ENCODE data around the gene NRN1L.

The NRN1L gene

GRCh38 chr16:67919622-67920221 is 35.0 kb downstream of the NRN1L start:
- no peak for DNase-seq (ENCODE audit: low read depth)

GRCh38 chr16:67922221-67922620 is 37.5 kb downstream of the NRN1L start:
- no peak for DNase-seq (ENCODE audit: low read depth)

- DNase-seq (ENCODE audit: low read depth), result no peak
Measured at GRCh38 chr16:67922740-67923139, 38.1 kb downstream of the NRN1L start.

GRCh38 chr16:67923414-67924116 is 38.9 kb downstream of the NRN1L start:
- no peak for DNase-seq (ENCODE audit: low read depth)

GRCh38 chr16:67924140-67924906 is 39.6 kb downstream of the NRN1L start:
- DNase-seq (ENCODE audit: low read depth), result no peak

- no peak for DNase-seq (ENCODE audit: low read depth)
Measured at GRCh38 chr16:67926181-67926750, 41.6 kb downstream of the NRN1L start.

- DNase-seq (ENCODE audit: low read depth), result no peak
Measured at GRCh38 chr16:67927131-67927941, 42.7 kb downstream of the NRN1L start.

- no peak for DNase-seq (ENCODE audit: low read depth)
Measured at GRCh38 chr16:67928147-67928546, 43.5 kb downstream of the NRN1L start.

- DNase-seq (ENCODE audit: low read depth), result no peak
Measured at GRCh38 chr16:67928561-67929364, 44.1 kb downstream of the NRN1L start.

- no peak for DNase-seq (ENCODE audit: low read depth)
Measured at GRCh38 chr16:67930191-67930590, 45.5 kb downstream of the NRN1L start.

- no peak for DNase-seq (ENCODE audit: low read depth)
Measured at GRCh38 chr16:67930678-67931211, 46.1 kb downstream of the NRN1L start.

GRCh38 chr16:67931712-67932461 is 47.2 kb downstream of the NRN1L start, which contains the start of gene CTRL:
TSS of gene CTRL (minus strand) at chr16:67931862. CDS start at chr16:67931852, 10 bp downstream.
- DNase-seq (ENCODE audit: low read depth), result no peak

GRCh38 chr16:67932462-67932840 is 47.8 kb downstream of the NRN1L start:
- DNase-seq (ENCODE audit: low read depth), result no peak

GRCh38 chr16:67933805-67934204 is 49.1 kb downstream of the NRN1L start:
- no peak for DNase-seq (ENCODE audit: low read depth)

- DNase-seq (ENCODE audit: low read depth), result no peak
Measured at GRCh38 chr16:67934306-67935100, 49.8 kb downstream of the NRN1L start.

- no peak for DNase-seq (ENCODE audit: low read depth)
Measured at GRCh38 chr16:67935101-67935401, 50.4 kb downstream of the NRN1L start.

- peak; percentile 67 for DNase-seq (ENCODE audit: low read depth)
Measured at GRCh38 chr16:67935402-67936123, 50.9 kb downstream of the NRN1L start.

Data from GM04503 (cell line).